Stimulated activated memory B cell treated with anti-CD40 and anti-IgM and Interleukin-4, amounts not matched to agents 10 μg/mL and 1 μg/mL and 100 μg/mL, for 72 hours (primary cell): ENCODE results near the gene SMIM1.

ENCODE experiments used
- ATAC-seq: fragments of 150-1000 bp; cut with Tn5 transposase; 2 replicates; pipeline ENCODE4 v1.10.0; 2021
- H3K27ac Mint-ChIP-seq: one replicate; pipeline ENCODE4 v1.8.0; 2022; ENCODE audit warnings: mild to moderate bottlenecking, mixed read lengths
- H3K27me3 Mint-ChIP-seq: one replicate; pipeline ENCODE4 v1.8.0; 2022; ENCODE audit warnings: mixed read lengths
- H3K36me3 Mint-ChIP-seq: one replicate; pipeline ENCODE4 v1.8.0; 2022; ENCODE audit warnings: mixed read lengths
- H3K4me1 Mint-ChIP-seq: one replicate; pipeline ENCODE4 v1.8.0; 2022; ENCODE audit warnings: mixed read lengths
- H3K4me3 Mint-ChIP-seq: one replicate; pipeline ENCODE4 v1.8.0; 2022; ENCODE audit warnings: mild to moderate bottlenecking, moderate library complexity, mixed read lengths
- H3K9me3 Mint-ChIP-seq: one replicate; pipeline ENCODE4 v1.8.0; 2022; ENCODE audit warnings: mixed read lengths

SMIM1 gene

DNA sequence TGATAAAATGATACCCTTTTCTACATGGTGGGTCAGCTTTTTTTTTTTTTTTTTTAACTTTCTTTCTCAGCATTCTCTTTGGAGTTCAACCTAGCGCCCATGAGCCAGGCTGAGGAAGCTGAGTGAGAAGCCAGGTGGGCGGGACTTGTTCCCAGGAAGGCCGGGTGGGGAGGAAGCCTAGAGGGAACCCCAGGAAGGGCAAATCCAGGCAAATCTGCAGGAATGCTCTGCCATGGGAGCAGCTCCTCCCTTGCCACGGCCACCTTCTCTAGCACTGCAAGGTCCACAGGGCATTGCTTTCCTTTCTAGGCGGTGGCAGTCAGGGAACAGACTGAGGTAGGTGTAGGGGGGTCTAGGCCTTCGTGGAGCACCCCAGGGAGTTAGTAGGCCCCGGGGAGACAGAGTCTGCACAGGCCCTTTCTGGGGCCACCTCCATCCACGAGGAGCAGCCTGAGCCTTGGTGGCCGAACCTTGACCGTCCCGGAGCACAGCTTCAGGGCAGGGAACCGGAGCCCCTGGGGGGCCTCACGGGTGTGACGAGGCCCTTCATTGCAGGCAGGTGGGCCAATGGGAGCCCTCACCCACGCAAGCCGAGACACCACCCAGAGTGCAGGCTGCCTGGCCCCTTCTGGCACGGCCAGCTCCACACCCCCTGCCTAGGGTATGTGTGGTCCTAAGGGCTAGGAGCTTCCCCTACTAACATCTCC lies 38.5 kb upstream of the SMIM1 start:
- Mint-ChIP-seq H3K4me1 (no peaks in the 10 kb centered on the region), H3K9me3 (no peaks in the 10 kb centered on the region), H3K27me3 (peaks cover 4% of the 10 kb centered on the region), H3K36me3 (no peaks in the 10 kb centered on the region), H3K27ac (no peak overlapping the region), H3K4me3 (no peak overlapping the region)
- ATAC-seq = no peak

DNA sequence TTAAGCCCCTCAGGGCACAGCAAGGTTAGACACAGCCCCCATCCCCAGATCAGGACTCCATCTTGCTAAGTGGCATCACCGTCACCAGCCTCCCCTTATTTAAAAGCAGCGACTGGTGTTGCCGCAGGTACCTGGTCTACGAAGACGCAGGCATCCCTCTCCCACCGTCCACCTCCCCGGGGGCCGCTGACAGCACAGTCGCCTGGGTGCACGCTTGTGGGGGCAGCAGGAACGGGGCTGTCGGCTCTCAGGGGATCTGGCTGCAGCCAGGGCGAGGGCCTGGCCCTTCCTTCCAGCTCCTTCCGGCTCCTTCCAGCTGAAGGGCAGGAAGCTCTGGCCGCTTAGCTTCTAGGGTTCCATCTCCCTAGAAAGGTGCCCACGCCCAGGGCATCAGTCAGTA lies 37.9 kb upstream of the SMIM1 start:
- H3K9me3 Mint-ChIP-seq = no peaks in the 10 kb centered on the region
- no peak for ATAC-seq
- H3K27ac Mint-ChIP-seq = no peak overlapping the region
- H3K4me3 Mint-ChIP-seq = no peak overlapping the region
- H3K36me3 Mint-ChIP-seq = no peaks in the 10 kb centered on the region
- H3K4me1 Mint-ChIP-seq = no peaks in the 10 kb centered on the region
- no peaks in the 10 kb centered on the region for H3K27me3 Mint-ChIP-seq

DNA sequence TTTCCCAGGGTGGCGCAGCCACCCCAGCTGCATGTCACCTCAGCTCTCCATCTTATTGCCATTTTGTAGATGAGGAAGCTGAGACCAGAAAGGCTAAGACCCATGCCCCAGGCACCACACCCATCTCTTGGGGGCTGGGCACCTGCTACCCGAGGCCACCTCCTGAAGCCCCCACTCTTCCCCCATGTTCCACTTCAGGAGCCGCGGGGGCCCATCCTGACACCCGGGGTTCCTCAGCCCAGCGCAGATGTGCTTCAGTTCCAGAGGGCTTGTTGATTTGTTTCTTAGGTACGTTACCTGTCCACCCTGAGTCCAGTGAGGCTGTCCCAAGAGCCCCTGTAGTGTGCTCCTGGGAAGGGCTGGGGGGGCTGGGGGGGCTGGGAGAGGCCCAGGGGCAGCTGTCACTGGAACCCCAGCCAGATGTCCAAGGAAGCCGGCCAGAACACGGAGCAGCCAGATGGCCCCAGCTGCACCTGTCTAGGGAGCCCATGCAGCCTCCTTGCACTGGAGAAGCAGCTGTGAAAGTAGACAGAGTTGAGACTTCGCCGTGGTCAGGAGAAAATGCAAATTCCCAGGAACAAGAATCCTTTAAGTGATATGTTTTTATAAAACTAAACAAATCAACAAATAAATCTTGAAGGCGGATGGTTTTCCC lies 37.4 kb upstream of the SMIM1 start:
- H3K27me3 Mint-ChIP-seq = no peaks in the 10 kb centered on the region
- no peak overlapping the region for H3K27ac Mint-ChIP-seq
- no peaks in the 10 kb centered on the region for H3K36me3 Mint-ChIP-seq
- no peak for ATAC-seq
- H3K9me3 Mint-ChIP-seq = no peaks in the 10 kb centered on the region
- H3K4me1 Mint-ChIP-seq = no peaks in the 10 kb centered on the region
- no peak overlapping the region for H3K4me3 Mint-ChIP-seq

DNA sequence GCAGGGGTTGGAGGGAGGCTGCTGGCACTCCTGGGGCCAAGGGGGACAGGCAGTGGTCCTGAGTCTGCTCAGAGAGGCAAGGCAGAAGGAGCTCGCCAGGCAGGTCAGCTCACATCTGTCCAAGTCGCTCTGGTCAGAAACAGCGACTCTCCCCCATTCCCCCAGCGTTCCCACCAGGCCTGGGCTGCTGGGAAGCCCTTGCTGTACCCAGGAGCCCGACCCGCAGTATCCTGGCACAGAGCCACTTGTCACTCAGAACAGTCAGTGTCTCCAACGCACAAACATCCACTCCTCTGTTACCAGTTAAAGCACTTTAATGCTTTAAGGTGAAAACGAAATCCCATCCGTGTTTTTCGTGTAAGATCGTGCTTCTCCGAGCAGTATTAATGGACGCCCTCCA lies 36.9 kb upstream of the SMIM1 start:
- no peak overlapping the region for H3K27ac Mint-ChIP-seq
- H3K4me1 Mint-ChIP-seq = no peaks in the 10 kb centered on the region
- H3K27me3 Mint-ChIP-seq = no peaks in the 10 kb centered on the region
- no peak overlapping the region for H3K4me3 Mint-ChIP-seq
- H3K36me3 Mint-ChIP-seq = no peaks in the 10 kb centered on the region
- H3K9me3 Mint-ChIP-seq = no peaks in the 10 kb centered on the region
- ATAC-seq = no peak

DNA sequence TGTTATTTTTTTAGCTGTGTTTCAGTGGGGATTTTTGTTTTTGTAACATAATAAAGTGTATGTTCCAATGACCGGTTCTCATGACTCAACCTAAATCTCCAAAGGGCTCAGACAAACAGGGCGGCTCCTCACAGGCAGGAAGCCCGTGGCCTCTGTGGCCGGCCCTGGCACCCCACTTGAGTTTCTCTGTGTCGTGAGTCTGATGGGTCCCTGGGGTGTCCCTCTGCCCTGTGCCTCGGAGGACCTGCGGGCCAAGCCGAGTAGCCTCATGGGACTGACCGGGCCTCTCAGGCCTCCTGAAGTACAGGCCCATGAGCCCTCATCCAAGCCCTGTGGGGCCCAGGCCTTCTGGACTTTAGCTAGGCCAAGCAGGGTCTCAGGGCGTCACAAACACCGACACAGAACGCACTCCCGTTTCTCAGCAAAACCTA lies 36.4 kb upstream of the SMIM1 start:
- Mint-ChIP-seq H3K4me3 (no peak overlapping the region), H3K4me1 (no peaks in the 10 kb centered on the region), H3K27ac (no peak overlapping the region), H3K27me3 (no peaks in the 10 kb centered on the region), H3K9me3 (no peaks in the 10 kb centered on the region), H3K36me3 (no peaks in the 10 kb centered on the region)
- ATAC-seq = no peak

DNA sequence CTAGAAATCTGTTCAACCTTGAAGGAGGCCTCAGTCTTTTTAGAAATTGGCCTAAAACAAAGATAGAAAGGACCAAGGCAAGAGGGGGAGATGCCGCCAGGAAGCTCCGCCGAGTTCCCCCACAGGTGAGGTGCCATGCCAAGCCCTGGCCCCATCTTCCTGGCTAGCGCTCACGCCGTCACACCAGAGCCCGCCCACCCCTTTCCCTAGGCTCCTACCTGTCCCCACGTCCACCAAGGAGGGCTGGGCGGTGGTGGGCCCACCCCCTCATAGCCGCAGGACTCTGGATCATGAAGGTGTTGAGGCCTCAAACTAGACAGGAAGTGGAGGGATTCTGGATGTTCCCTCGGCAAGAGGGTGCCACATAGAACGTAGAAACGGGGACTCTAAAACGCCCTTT lies 35.8 kb upstream of the SMIM1 start:
- no peaks in the 10 kb centered on the region for H3K9me3 Mint-ChIP-seq
- H3K27ac Mint-ChIP-seq = no peak overlapping the region
- H3K27me3 Mint-ChIP-seq = no peaks in the 10 kb centered on the region
- no peak overlapping the region for H3K4me3 Mint-ChIP-seq
- peaks cover 4% of the 10 kb centered on the region for H3K36me3 Mint-ChIP-seq
- no peak for ATAC-seq
- H3K4me1 Mint-ChIP-seq = peaks cover 4% of the 10 kb centered on the region

DNA sequence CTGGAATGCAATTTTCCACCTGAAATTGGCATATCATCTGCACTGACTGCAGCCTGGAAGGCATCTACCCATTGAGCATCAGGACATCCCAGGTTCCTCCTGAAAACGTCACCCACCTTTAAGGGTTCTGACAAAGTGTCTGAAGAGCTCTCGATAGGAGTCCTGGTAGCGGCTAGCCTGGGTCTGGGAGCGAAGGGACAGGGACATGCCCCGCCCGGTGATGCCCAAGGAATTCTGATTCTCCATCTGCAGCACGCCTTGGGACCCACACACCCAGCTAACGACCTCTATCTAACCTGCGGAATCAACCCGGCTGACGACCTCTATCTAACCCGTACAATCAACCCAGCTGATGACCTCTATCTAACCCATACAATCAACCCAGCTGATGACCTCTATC lies 33.6 kb upstream of the SMIM1 start:
- Mint-ChIP-seq H3K4me3 (no peak overlapping the region), H3K27me3 (no peaks in the 10 kb centered on the region), H3K27ac (no peak overlapping the region), H3K9me3 (no peaks in the 10 kb centered on the region), H3K4me1 (peaks cover 6% of the 10 kb centered on the region), H3K36me3 (peaks cover 6% of the 10 kb centered on the region)
- no peak for ATAC-seq

DNA sequence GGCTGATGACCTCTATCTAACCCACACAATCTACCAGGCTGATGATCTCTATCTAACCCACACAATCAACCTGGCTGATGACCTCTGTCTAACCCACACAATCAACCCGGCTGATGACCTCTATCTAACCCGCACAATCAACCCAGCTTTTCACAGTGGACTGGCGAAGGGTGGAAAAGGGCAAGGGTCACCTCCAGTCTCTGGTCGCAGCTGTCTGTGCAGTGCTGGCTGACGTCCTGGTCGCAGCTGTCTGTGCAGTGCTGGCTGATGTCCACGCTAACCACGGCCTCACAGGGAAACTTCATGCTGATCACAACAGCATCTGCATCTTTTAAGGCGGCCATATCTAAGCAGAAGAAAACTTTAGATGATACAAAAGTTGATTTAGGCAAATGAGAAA lies 32.5 kb upstream of the SMIM1 start:
- ATAC-seq = no peak
- no peaks in the 10 kb centered on the region for H3K27me3 Mint-ChIP-seq

DNA sequence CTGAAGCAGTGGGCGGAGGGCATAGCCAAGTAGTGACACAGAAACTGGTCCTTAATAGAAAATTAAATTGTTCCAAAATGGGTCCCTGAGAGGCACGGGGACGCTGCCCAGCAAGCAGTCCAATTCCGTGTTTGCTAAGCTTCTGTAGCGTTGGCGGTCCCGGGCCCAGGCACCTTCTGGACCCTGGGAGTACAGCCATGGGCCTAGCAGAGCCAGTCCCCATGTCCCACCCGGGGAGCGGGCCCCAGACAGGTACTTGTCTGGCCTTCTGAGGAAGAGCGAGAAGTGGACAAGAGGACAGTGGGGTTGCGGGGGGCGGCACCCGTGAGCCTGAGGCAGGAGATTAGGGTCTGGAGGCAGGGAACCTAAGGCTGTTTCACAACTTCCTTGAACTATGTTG lies 31.8 kb upstream of the SMIM1 start:
- Mint-ChIP-seq H3K27ac (no peak overlapping the region), H3K4me1 (peaks cover 19% of the 10 kb centered on the region), H3K27me3 (no peaks in the 10 kb centered on the region), H3K4me3 (no peak overlapping the region), H3K9me3 (no peaks in the 10 kb centered on the region), H3K36me3 (peaks cover 11% of the 10 kb centered on the region)
- ATAC-seq = no peak

More for the DNA sequence above, 32.5 kb upstream of the SMIM1 start:
- Mint-ChIP-seq H3K4me3 (no peak overlapping the region), H3K9me3 (no peaks in the 10 kb centered on the region), H3K4me1 (peaks cover 12% of the 10 kb centered on the region), H3K36me3 (peaks cover 6% of the 10 kb centered on the region), H3K27ac (no peak overlapping the region)

DNA sequence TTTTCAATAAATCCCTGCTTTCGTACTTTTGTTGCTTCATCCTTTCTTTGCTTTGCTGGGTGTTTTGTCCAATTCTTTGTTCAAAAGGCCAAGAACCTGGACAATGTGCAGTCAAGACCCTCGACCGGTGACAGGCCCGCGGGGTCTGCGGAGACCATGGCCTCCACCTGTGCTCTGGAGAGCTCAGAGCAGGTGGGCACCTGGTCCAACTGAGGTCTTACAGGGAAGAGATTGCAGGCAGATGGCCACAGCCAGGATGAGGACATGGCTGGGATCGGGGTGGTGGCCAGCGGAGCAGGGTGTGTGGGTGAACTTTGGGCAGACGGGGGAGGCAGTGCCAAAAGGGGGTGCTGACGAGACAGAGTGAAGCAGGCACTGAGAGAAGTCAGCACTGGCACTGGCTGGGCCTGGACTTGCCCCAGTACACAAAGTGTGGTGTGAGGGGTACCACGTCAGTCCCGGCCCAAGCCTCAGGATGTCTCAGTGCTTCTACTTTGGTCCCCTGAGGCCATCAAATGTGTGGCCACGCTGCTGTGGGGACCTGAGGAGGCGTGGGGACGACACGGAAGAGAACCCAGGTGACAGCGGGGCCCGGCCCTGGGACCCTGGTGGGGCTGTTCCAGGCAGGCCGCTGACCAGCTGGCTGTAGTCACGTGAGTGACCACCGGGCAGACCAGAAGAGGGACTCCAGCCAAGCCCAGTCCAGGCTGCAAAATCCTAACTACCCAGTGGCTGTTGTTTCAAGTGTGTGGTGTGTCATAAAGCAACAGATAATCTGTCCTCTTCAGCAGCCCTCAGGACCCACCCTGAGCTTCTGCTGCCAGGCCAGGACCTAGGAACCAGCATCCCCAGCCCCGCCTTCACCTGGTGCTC lies 30.7 kb upstream of the SMIM1 start:
- H3K4me1 Mint-ChIP-seq = peaks cover 30% of the 10 kb centered on the region
- H3K36me3 Mint-ChIP-seq = peaks cover 11% of the 10 kb centered on the region
- H3K4me3 Mint-ChIP-seq = no peak overlapping the region
- no peak for ATAC-seq
- no peaks in the 10 kb centered on the region for H3K9me3 Mint-ChIP-seq
- no peak overlapping the region for H3K27ac Mint-ChIP-seq
- no peaks in the 10 kb centered on the region for H3K27me3 Mint-ChIP-seq

DNA sequence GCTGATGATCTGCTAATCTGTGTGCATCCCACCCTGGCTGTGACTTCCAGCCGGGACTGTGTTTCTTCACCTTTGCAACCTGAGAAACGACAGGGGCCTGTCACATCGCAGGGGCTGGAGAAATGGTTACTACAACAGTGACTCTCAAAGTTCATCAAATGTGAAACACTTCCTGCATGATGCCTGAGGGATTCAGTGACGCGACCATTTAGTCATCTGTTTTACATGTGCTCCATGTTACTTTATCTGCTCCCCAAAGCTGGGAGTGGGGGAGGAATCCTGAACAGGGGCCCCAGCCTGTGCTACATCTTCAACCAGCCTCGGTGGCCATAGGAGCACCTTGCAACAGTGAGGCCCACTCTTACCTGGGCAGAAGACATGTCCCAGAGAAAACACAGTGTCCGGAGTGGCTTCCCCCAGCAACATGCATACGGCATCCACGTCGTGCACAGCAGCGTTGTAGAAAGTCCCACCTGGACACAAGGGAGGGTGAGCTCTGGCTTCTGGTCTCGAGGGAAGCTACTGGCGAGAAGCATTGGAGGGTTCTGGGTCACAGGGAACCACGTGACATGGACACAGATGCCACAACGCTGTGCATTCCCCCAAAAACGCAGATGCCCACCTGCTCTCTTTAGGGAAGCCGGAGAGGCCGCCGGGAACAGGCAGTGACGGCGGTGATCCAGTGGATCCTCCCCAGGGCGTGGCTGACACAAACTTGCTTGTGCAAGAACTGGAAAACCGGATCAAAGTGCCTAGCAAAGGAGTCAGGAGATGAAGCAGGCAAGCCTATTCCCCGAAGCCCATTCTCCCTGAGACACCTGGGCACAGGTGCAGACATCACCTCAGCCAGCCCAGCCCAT lies 29.9 kb upstream of the SMIM1 start:
- ATAC-seq = no peak
- Mint-ChIP-seq H3K4me1 (peaks cover 32% of the 10 kb centered on the region), H3K9me3 (no peaks in the 10 kb centered on the region), H3K27me3 (no peaks in the 10 kb centered on the region), H3K36me3 (peaks cover 11% of the 10 kb centered on the region), H3K27ac (no peak overlapping the region), H3K4me3 (no peak overlapping the region)

DNA sequence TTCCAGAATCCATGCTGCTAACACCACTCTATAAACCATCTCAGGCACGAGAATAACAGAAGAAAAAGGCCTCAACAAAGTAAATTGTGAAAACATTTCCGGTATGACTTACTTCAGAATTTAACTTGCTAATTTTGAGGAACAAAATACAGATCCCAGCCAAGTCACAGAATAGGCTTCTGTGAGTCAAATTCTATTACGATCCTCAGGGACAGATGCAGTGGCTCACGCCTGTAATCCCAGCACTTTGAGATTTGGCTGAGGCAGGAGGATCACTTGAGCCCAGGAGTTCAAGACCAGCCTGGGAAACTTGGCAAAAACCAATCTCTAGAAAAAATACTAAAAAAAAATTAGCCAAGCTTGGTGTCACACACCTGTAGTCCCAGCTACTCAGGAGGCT lies 29.1 kb upstream of the SMIM1 start:
- Mint-ChIP-seq H3K27ac (no peak overlapping the region), H3K9me3 (no peaks in the 10 kb centered on the region), H3K36me3 (peaks cover 11% of the 10 kb centered on the region), H3K4me3 (no peak overlapping the region), H3K4me1 (peaks cover 39% of the 10 kb centered on the region), H3K27me3 (no peaks in the 10 kb centered on the region)
- ATAC-seq = no peak

DNA sequence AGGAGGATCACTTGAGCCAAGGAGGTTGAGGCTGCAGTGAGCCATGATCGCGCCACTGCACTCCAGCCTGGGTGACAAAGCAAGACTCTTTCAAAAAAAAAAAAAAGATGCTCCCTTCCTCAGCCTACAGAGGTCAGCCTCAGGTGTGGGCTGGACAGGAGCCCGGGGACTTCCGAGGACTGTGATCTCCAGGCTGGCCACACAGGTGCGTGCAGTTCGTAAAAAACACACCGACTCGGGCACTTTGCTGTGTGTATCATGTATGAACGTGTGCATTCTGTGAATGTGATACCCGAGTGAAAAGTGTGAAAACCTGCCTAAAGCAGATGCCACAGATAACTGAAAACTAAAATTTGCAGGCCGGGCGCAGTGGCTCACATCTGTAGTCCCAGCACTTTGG lies 28.7 kb upstream of the SMIM1 start:
- Mint-ChIP-seq H3K27me3 (no peaks in the 10 kb centered on the region), H3K9me3 (no peaks in the 10 kb centered on the region), H3K4me1 (peaks cover 39% of the 10 kb centered on the region), H3K4me3 (no peak overlapping the region), H3K36me3 (peaks cover 11% of the 10 kb centered on the region), H3K27ac (no peak overlapping the region)
- no peak for ATAC-seq

DNA sequence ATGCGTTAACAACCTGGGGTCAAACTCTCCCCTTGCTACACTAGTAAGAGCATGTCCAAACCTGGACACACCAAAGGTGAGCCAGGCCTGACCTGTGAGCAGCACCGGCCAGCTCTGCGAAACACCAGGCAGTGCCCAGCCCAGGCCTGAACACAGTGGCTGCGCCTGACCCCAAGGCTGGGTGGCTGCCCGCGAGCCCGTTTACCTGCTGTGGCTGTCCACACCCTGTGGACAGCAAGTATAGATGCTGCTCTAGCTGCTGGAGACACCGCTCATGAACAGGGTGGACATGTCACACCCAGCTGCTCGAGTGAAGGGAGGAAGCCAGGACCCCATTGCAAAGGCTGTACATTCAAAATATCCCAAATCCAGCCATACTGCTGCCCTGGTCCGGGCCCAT lies 27.9 kb upstream of the SMIM1 start:
- Mint-ChIP-seq H3K27ac (no peak overlapping the region), H3K9me3 (no peaks in the 10 kb centered on the region), H3K36me3 (peaks cover 11% of the 10 kb centered on the region), H3K4me1 (peaks cover 39% of the 10 kb centered on the region), H3K27me3 (no peaks in the 10 kb centered on the region), H3K4me3 (no peak overlapping the region)
- no peak for ATAC-seq

DNA sequence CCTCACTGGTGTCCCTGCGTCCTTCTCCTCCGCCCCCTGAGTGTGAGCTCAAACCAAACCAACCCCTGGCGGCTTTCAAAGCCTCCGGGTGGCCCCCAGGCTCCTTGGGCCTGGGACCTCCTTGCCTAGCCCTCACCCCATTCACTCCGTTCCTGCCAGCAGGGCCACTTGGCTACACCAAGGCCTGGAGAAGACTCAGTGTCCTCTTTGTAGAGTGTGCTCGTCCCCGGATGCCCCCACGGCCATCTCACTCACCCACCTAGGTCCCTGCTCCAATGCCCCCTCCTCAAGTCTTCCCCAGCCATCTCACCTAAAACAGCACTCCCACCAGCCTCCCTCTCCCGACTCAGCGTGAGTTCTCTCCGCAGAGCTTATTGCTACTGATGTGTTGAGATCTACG lies 27.5 kb upstream of the SMIM1 start:
- peaks cover 11% of the 10 kb centered on the region for H3K36me3 Mint-ChIP-seq
- no peak overlapping the region for H3K27ac Mint-ChIP-seq
- H3K4me1 Mint-ChIP-seq = peaks cover 39% of the 10 kb centered on the region
- no peaks in the 10 kb centered on the region for H3K27me3 Mint-ChIP-seq
- H3K4me3 Mint-ChIP-seq = no peak overlapping the region
- no peak for ATAC-seq
- H3K9me3 Mint-ChIP-seq = no peaks in the 10 kb centered on the region
